Measurements from ENCODE around the gene ACTBL2.

Gene ACTBL2

DNA sequence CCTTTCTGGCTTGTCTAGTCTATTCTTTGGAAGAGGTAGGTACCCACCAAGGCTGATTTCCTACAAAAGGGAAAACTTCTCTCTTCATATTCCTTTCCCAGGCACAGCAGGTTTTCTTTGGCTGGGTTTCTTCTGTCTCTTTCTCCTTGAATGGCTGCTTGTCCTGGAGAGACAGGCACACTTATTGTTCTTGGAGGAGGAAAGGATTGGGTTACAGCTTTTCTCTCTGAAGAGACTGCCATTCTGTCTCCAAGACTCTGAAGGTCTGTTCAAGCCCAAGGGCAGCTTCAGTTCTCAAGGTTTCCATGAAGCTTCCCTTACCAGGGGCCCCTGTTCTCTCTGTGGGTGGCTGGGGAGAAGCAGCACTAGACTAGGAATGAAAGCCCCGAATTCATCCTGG lies 33.9 kb downstream of the ACTBL2 start:
- DNase-seq (ENCODE audit: low read depth in 2 of 2): no peak

DNA sequence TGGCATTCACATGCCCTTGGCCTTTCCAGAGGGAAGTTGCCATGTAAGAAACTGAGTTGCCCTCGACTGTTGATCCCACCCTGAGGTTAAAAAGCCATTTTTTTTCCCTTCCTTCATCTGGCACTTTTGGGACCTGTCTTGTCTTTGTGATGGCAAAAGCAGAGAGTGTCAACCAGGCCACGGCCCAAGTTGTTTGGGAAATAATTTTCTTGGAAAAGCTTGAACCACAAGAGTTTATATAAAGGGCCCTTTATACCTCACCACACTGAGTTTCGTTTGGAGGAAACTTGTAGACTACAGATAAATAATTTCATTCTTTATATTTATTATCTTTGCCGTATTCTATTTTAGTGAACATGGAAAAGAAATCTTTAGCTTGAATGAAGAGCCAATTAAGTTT lies 34.3 kb downstream of the ACTBL2 start:
- DNase-seq (ENCODE audit: low read depth in 2 of 2): no peak

DNA sequence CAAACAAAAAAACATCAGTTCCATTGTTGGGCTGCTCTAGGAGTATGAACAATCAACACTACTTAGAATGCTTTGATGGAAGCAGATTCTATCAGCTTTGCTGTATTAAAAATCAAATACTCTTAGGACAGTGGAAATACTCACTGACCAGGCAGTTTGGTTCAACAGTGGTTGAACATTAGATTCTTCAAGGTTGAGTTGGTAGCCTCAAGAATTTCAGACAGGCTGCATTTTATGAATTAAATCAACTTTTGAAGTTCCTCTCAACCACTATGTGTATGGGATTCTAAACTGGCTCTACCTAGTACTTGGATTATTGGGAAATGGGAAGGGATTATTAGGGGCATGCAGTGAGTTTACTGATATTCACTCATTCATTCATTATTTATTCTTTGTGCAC lies 35.0 kb downstream of the ACTBL2 start:
- no peak for DNase-seq (ENCODE audit: low read depth in 2 of 2)

DNA sequence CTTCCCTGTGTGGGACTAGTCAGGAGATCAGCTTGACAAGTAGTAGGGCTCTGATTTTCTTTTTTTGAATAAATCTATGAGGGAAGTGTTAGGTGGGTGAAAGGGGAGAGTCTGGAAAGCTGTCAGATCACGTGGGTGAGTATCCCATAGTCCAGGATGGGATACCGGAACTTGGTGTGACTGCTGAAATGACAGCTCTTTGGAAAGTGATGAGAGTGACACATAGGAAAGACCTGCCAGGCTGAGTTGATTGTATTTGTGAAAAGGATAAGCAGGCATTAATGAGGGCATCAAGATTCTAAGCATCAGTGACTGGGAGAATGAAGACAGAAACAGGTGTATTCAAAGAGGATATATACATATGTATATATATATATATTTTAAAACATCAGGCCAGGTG lies 35.6 kb downstream of the ACTBL2 start:
- no peak for DNase-seq (ENCODE audit: low read depth in 2 of 2)

DNA sequence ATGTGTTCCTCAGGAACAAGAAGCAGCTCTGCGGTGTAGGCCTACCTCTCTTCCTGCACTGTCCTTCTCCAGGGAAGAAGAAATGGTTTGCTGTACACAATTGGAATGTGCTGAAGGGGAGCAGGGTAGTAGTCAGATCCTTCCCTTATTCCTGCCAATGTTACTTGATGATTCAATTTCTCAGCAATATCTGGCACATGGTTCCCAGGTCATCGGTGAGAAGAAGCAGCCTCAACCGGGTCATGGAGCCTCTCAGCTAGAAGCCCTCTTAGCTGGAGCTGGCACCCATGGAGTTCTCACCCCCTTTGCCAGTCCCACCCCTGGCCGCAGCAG lies 36.9 kb downstream of the ACTBL2 start:
- no peak for DNase-seq (ENCODE audit: low read depth in 2 of 2)

DNA sequence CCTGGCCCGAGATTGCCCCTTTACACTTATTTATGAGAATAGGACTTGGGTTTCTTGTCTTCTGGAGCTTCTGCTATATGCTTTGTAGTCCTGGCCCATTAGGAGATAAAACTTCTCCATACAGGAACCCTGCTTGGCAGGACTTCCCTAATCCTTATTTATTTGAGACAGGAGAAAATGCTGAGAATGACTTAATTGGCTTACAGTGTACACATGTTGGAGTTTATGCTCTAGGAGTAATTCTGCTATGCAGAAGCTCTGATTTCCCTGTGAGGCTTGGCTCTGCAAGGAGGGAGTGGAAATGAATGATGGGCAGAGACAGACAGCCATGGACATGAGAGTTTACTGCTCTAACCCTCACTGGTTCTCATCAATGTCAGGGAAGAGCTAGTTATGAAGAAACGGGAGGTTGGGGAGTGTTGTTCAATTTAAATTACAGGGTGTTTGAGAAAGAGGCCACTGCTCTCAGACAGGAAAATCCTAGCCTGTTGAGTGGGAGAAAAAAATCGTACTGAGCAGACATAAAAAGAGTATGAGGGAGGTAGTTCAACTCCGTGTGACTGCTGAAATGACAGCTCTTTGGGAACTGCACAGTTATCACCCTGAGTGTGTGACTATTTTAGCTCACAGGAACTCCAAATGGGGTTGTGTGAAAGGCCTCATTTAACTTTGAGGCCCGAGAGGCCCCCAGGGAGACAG lies 37.5 kb downstream of the ACTBL2 start:
- no peak for DNase-seq (ENCODE audit: low read depth in 2 of 2)

DNA sequence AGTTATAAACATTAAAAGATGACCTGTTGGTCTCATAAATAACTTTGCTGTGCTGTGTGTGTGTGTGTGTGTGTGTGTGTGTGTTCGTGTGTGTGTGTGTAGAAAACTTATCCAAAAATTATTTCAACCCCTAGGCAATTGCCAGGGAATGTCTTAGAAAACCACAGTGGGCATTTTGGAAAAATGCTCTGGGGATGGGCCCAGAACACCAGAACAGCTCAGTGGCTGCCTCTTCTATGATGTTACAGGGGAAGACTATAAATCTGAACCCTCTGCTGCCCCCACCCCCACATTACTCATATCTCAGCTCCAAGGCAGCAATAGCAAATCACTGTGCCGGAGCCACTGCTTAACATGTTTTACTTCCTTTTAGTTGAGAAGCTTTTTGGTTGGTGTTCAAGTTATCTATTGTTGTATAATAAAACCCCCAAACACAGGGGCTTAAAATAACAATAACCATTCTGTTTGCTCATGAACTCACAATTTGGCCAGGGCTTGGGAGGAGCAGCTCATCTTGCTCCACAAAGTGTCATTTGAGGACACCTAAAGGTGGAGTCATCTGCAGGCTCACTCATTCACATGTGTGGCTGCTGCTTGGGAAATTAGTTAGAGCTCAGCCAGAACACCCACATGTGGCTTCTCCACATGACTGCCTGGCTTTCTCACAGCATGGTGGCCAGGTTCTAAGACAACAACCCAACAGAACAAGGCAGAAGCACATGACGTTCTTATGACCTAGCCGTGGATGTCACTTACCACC lies 40.4 kb downstream of the ACTBL2 start:
- no peak for DNase-seq (ENCODE audit: low read depth in 2 of 2)

DNA sequence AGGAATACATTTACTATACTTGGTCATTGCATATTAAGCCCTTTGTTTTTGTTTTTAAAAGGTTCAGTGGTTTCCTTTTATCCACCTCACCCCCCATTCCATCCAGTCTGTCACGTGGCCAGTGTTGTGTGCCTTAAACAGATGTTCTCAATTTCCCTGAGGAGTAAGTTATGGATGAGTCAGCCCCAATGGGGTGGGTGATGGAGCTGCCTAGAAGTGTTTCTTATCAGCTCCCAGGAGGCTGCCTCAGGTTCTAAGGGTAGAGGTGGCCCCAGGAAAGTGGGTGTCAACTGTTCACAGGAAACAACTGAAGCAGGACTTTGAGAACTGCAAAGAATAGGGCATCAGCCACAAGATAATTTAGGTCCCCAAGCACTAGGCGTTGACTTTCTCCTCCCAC lies 41.1 kb downstream of the ACTBL2 start:
- no peak for DNase-seq (ENCODE audit: low read depth in 2 of 2)

DNA sequence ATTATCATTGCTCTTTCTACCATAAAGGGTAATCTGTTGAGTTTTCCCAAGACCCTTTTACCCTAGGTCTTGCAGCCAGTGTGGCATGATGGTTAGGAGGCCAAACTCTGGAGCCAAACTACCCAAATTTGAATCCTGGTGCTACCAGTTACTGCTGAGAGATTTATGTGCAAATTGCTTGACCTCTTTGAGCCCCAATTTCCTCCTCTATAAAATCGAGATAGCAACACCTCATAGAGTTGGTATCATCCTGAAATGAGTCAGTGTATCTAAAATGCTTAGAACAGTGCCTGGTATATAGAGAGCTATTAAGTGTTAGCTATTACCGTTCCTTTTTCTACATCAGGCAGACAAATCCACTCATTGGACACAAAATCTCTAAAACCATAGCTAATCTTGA lies 43.0 kb downstream of the ACTBL2 start:
- no peak for DNase-seq (ENCODE audit: low read depth in 2 of 2)

DNA sequence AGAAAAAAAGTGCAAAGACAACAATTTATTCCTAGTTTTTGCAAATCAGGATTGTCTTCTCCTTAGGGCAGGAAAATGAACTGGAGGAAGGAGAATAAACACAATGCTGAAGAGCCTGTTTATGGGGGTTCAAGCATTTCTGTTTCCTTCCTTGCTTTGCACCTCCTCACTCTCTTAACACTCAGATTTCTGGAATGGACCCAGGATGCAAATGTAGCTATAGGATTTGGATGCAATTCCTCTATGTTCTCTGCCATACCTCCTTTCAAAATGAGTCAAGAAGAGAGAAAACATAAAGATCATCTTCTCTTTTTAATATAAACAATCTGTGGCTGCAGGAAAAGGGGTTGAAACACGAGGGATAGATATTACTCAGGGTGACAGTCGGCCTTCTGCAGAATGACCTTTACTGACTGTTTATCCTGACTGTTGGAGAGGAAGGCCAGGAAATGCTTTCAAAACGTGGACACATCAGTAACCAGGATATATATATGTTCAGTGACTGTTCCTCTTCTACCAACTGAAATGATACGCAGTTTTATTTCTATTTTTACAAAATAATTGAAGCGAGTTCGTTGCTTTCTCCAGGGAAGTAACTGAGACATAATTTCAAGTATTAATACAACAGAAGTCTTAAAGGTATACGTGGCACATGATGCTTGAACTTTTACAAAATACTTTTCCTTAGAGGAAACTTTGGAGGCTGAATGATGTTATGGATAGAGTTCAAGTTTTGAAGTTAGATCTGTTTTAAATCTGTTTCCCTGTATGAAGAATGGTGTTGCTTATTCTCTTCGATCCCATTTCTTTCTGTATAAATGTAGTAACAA lies 44.4 kb downstream of the ACTBL2 start:
- DNase-seq (ENCODE audit: low read depth in 2 of 2): no peak

DNA sequence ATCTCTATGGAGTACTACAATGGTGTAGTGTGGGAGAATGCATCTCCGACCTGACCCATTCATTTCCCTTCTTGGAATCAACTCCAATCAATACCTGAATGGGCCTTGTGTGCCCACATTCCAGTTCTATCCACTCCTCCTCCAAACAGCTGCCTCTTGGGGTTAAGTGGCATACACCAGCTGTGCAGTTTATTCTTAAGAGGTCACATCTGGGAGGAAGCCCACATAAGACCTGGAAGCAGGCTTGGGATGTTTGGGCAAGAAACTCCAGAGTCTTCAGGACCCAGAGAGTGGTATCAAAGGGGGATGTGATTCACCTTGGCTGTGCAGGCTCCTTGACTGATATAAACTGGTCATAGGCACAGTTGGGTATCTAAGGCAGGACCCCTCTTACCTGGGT lies 46.0 kb downstream of the ACTBL2 start:
- DNase-seq (ENCODE audit: low read depth in 2 of 2): no peak

DNA sequence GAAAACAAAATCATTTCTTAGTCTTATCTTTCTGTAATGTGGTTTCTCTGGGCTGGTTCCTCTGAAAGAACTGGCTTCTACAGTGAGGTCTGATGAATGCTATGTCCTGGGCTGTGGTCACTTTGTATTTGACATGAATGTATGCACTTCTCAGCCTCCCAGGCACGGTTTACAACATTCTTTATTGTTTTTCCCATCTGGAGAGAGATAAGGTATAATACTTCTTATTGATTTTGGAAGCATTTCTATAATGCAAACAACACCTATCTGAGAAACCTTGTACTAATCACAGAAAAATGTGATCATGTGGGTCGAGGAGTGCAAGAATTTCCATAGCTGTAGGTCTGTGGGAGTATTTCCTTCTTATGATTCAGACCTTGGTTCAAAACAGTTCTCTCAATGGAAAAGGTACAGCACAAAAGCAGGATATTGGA lies 46.9 kb downstream of the ACTBL2 start:
- no peak for DNase-seq (ENCODE audit: low read depth in 2 of 2)

DNA sequence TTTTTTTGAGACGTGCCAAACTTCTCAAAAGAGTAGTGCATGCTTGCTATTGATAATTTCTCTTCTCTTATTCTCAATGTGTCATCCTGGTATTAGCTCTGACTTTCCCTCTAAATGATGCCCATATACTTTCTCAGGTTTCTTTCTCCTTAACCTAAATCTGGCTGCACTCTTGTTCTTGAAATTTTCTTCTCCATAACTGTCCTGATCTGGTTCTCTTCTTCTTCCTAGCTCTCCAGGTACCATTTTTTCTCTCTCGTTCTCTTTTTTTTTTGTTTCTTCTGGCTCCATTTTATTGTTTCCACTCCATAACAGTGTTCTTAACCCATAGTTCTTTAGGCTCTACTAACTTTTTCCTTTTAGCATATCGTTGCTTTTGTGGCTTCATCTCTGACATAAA lies 47.9 kb downstream of the ACTBL2 start:
- DNase-seq (ENCODE audit: low read depth in 2 of 2): no peak

DNA sequence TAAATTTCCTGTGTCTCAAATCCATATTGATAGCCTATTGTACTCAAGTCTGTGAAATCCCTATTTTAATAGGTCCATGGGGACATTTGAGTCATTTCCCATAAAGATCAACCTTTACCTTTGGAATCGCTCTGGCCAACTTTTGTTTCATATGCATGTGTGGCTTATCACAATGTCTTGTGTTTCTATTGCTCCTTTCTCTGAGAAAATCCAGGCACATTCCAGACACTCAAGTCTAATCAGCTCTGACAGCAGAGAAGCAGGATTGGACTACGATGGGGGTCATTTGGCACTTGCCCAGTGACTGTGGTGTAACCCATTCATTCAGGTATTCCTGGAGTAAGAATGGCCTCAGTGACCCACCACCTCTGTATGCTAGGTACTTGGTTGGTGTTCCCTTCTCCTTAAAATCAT lies 48.4 kb downstream of the ACTBL2 start:
- DNase-seq (ENCODE audit: low read depth in 2 of 2): no peak

DNA sequence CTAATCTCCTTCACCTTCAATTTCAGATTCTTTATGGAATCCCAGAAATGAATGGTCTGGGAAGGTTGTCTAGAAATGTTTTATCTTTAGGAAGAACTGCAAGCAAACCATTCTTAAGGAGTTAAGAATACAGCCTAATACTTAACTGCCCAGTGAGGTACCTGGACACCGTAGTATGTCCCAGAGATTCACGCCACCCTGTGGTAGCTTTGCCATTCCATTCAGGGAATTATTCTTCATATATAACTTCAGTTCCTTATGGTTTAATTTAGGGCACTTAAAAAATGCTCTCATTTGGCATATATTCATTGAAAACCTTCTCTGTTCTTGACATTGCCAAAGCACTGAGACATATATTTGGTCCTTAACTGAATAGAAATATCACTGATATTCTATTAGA lies 49.7 kb downstream of the ACTBL2 start:
- DNase-seq (ENCODE audit: low read depth in 2 of 2): no peak

DNA sequence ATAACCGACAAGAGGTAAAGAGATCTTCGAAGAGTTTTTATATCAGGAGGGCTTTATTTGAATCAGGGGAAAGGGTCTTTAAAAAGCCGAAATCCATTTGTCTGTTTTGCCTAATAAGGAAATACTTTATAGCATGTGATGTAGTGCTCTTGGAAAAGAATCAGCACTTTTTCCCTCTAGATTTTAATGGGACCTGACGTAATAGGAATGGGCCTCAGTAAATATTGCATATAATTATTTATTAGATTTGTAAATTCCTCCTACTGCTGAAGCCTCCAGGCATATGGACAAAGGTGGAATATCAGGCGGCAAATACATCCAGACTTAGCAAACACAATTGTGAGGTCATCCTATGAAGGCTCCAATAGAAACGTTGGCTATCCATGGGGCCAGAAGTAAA lies 50.9 kb downstream of the ACTBL2 start:
- DNase-seq (ENCODE audit: low read depth in 2 of 2): no peak
